ENCODE results near the gene CHMP1B.

Gene CHMP1B

DNA sequence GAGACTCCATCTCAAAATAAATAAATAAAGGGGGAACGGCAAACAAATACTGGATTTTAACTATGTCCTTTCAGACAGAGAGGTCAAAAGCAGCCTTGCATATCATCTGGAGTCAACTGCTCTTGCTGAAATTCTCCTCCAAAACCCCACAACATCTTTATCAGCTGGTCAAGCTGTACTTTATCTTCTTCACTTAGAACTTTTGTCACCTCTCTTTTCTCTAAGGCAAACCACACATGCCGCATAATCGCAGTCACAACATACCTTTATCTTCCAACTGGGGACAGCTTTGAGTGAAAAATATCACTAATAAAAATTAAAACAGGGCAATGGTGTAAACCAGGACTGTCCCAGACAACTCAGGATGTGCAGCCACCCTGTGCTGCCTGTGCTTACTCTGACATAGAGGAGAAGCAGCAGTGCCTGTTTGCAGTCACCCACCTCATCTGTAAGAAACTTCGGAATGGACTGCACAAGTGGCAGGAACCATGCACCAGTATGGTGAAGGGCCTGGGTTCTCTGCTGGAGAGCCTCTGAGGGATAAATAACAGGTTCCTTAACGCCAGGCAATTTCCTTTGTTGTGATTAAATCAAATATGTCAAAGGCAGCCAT is 50.7 kb downstream of the CHMP1B start:
- DNase-seq (ENCODE audit: low read depth in 2 of 2, low spot score in 1 of 2), result no peak

DNA sequence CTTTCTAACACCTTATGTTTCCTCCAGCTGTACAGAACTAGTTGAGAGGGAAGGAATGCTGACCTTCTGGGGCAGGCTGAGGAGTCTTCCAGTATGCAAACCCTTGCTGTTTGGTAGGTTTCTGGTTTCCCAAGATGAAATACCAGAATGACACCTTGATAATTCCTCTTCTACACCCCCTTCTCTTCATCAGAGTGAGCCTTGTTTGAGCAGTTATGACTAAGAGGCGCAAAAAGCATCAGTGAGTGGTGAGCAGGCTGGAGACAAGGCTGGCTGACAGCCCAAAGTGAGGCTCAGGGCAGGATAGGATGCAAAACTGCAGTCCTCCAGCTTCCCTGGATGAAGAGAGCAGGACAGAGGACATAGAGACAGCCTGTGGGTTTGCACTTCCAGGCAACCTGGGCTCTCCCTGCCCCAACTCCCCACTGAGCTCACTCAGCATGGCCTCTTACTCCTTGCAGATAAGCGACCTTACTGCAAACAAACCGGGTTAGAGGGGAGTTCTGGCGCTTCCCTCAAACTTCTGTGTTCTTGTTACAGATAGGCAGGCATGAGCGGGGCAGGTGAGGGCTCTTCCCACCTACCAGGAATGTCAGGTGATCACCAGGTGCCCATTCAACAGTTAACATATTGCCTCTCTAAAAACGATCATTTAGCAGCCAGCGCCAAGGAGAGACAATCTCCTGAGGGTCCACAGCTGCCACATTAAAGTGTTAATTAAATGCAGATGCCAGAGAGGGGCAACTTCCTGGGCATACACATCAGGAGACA is 51.5 kb downstream of the CHMP1B start:
- DNase-seq (ENCODE audit: low read depth in 2 of 2, low spot score in 1 of 2), result no peak
